GM18520 (cell line): ENCODE results near the gene FIGN.

Experiments
- ATAC-seq: cut with Tn5 transposase; IDR thresholded peaks from one replicate; pipeline ENCODE4 v1.9.1; 2021; ENCODE audit not compliant: unreplicated experiment

Gene FIGN

DNA sequence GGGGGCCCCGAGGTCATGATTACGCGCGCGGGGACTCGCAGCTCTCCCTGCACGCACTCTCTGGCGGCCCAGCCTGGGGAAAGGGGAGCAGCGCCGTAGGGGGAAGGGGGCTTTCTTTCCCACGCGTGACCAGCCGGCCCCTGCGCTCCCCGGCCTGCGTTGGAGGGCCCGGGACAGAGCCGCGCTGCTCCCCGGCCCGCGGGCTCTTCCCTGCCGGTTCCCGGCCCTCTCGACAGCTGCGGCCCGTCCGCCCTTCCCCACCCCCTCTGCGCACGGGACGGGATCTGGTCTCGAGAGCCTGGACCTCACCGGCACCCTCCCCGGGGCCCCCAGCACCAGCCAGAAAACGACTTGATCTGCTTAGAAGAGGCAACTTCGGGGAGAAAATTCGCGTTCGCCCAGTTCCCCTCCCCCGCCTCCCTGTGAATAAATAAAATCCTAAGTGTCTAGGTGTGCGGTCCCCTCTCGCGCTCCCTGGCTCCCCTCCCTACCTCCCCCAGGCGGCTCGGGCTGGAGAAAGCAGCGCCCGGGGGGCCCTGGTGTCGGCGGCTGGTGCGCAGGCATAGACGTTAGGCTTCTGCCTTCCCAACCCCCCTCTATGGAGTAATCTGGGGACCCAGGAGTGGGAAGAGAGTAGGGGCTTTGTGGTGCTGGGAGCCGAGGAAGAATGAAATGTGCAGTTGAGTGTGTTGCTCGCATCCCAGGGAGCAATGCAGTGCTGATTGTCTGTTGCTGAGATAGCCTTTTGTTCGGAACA lies 803 bp upstream of the FIGN start:
- no peak for ATAC-seq

DNA sequence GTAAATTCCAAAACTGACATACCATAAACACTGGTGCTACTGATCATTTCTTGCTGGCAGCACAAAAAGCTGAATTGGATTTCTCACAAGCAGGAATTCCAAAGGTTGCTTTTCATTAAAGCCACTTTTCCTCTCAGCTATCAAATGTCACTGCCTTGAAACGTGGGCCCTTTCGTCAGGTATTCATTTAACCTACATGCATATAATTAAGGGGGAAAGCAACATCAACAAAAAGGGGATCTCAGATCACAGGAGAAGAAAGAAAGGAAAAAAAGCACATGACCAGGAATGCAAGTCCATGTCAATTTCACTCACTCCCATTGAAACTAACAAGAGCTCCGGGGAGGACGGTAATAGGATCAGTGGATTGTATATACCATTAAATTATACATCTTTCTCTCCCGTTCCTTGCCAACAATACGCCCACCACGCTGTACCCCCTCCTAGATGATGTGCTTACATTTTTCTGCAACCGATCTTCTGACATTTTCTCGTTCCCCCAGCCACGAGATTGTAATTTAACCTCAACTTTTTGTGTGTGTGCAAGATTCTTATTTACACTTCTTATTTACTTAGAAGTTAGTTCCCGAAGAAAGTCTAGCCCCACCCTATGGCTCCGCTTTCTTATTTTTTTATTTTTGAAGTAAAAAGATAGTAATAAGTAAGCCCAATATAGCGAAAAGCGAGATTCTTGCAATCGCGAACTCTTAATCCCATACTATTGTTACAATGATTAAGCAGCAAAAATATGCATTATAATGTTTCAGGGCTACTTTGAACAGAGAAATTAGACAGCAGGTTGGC lies 725 bp downstream of the FIGN start:
- ATAC-seq: no peak

DNA sequence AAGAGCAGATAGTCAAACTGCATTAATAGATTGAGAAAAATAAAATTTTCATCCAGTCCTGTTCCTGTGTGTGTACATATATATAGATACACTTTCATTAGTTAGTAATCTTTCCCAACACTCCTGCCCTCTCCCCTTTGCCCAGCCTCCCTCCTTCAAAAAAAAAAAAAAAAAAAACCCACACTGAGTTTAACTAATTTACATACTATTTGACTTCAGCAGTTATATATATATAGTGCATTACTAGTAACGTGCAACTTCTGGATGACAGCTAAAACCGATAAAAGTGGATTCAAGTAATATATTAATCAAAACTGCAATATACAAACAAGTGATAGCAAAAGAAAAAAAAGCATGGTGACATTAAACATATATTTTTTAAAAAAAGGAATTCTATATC lies 1.4 kb downstream of the FIGN start:
- no peak for ATAC-seq

DNA sequence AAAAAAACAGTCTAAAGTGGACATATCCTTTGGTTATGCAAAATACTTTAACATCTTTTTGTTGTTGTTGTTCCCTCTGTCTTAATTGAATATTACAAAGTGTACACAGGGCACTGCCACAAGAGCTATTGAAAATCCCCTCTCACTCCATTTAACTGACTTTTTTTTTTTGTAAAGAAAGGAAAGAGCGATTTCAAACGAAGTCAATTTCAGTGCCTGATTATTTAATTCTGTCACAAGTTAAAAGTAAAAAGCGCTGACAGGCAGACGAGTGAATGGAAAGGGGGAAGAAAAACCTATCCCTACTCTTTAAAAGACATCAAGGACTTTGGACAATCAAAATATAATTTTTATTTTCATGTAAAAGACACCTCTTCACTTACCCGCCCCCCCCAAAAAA lies 1.9 kb downstream of the FIGN start:
- ATAC-seq: no peak

DNA sequence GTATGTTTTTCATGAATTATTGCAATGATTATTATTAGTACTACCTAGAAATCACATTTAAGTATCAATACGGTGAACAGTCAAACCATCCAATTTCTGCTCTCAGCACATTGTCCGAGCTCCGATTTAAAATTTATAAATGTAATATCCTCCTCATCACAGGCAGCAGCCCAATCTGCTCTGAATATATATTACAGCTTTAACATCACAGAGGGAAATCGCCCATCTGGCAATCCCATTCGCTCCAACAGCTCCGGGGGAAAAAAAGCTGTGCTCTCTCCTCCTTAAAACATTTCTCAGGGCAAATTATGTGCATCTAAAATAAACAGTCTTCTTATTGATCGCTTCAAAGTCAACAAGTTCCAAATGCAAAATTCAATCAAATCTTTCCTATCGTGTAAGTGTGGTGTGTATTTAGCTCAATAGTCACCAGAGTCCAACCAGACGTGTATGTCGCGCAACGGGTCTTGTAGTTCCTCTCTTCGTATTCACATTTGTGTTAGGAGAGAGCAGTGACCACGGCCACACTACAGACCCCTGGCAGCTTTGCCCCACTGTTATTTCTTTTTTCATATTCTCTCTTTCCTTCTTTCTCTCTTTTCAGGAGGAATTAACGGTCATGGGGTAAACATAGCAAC lies 2.4 kb downstream of the FIGN start:
- ATAC-seq: no peak

DNA sequence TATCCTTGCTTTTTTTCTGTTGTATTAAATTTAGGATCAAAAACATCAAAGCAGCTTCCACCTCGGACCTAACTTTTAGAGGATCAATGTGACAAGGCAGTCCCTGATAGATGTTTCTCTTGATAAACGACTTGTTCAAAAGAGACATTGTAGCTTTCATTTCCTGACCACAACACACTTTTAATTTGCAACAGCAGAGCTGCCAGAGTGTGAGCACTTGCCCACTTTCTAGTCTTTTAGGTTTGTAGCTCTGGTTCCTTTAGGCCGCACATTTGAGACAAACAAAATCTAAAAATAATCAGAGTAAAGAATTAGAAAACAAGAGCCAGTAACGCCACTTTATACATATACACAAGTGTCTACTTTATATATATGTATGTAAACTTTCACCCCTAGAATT lies 3.1 kb downstream of the FIGN start:
- ATAC-seq: no peak

DNA sequence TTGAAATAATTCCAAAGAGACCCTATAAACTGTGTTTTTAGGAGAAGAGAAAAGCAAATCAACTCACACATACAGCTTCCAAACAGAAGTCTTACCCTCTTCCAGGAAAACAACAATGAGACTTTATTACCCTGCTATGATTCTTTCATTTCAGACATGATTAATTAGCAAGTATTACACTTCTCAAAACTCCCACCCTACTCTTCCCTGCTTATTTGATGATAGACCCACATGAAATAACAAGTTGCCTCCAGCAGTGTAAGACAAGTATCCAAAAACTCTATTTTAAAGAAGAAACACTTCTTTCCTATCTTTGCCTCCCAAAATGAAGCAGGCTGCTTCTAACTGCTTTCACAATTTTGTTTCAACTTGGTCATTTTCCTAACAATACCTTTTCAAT lies 4.1 kb downstream of the FIGN start:
- no peak for ATAC-seq

DNA sequence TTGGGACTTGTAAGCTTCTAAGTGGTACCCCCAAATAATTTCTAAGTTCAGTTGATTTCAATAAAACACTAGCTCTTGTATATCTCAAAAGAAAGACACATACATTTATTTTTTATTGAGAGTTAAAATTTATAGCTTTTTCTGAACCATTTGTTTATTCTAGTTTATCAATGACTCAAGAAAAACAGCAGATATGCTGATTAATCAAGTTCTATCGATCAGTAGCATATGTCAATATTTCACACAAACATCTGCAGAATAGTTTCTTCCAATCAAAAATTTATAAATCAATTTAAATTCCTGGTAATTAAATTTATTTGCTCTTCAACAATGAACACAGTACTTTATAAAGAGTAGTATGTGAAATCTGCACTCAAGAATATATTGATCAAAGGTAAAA lies 5.3 kb downstream of the FIGN start:
- ATAC-seq: no peak

DNA sequence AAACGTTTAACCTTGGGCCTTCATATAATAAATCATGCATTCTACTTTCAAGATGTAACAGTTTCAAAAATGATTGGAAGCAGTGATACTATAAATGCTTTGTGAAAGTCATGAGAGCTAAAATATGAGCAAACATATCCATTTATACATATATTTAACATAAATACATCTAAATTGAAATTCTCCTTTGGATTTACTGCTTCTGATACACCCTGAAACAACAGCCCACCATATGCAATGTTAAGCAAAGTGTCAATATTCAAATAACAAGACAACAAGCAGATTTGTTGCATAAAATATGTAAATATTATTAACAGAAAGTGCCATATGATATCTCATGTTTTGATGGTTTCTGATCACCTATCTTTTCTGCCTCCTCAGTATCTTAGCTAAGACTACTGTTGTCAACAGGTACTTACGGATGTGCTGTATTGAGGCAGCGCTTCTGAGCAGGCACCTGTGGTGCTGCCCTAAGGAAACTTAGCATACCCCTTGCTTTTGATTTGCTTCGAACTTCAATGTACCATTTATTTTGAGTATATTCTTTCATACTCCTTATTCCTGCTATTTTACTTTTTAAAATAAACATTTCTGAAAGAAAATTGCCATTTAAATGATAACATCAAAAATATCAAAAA lies 6.1 kb downstream of the FIGN start:
- ATAC-seq: no peak

DNA sequence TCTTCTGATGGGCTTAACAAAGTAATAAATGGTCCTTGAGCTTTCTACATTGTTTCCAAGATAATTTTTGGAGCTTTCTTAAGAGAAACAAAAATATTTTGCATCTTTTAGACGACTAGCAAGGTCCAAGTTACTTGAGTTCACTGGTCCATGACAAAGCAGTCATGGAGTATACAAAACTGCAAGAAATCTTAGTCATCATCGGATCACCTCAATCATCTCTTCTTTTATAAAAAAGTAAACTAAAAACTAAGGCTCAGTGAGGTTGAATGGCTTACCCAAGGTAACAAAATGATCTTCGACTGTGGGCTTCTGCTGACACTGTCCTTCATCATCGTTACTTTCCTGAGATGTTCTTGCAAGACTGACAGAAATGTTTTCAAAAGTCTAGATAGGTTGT lies 11.9 kb downstream of the FIGN start:
- no peak for ATAC-seq

DNA sequence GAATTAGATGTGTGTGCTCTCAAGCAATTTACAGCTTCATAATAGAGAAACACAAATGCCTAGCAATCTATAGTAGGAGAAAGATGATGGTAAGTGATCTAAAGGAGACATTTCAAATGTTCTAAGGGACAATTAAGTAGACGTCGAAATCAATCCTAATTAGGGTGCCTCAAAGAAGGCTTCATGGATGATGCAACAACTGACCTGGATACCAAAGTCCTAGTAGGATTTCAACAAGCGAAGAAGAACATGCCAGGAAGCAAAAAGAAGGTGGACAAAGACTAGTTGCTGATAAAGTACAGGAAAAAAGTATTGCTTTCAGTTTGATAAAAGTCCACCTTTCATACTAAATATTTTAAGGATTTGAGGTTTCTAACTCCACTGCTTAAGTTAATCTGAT lies 12.5 kb downstream of the FIGN start:
- no peak for ATAC-seq

DNA sequence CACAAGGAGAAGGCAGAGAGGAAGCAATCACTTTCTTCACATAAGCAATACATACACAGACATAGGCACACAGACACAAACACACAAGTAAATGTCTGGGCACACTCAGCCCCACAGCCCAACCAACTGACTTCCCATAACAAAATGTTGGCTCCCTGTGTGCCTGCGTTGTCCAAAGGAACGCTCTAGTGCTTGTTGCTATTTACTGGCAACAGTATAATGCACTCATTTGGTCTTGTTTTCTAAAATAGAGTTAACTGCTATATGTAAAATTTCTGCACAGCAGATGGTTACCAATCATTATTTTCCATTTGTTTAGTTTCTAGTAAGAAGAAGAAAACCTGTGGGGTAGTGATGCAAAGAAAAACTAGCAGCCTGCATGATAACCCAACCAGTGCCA lies 16.5 kb downstream of the FIGN start:
- ATAC-seq: no peak

DNA sequence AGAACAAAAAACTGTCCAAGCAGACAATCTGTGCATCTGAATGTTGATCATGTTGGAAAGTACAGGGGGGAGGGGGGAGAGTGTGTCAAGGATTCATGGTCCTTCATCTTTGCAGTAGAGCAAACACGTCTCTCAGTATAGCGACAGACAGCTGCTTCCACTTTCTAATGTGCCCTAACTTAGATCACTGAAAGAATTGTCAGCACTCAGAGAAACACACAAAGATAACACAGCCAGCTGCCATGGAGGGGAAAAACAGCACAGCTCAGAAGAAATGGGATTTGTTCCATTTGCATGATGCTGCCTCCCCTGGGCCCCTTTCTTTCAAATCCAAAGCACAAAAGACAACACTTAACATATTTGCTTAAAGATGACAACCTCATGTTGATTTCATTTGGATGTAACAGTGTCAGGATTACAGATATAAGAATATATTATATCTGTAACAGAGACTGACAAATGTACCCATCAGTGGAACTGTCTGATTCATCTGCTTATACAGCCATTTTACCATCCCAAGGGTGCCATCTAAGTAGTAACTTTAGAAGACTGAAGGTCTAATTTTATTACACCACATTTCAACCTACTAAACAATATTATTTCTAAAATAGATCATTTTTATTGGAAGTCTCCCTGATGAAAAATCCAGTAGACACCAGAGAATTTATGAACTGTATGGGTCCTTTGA lies 17.7 kb downstream of the FIGN start:
- no peak for ATAC-seq

DNA sequence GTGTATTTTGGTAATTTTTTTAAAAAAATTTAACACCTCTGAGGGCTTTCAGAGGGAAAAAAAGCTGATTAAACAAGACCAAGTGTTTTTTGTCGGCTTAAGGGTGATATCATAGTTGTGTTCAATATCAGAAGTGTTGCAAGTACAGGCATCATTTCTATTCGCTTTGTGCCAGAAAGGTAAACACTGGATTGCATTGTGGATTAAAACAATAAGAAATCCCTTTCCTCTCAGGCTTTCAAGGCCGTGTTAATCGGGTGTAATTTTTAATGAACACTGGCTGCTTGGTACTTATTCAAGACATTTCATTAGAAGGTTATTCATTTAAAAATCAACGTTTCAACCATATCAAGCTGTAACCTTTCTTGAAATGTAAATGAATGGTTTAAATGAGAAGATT lies 18.3 kb downstream of the FIGN start:
- no peak for ATAC-seq

DNA sequence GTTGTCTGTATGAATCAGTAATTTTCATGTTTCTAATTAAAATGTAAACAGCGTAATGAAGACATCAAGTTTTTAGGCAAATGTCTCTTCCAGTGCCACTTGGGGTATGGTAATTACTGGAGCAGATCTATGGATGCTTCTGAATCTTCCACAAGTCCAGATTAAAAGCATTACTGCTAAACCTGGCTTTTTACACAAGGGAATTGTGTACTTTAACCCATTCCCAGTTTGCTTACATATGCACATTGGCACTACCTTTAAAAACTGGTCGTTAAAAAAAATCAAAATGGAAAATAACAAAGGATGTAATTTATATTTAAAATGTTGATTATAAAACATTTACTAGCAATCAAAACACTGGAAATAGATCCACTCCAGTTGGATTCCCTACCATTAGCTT lies 19.7 kb downstream of the FIGN start:
- ATAC-seq: no peak

DNA sequence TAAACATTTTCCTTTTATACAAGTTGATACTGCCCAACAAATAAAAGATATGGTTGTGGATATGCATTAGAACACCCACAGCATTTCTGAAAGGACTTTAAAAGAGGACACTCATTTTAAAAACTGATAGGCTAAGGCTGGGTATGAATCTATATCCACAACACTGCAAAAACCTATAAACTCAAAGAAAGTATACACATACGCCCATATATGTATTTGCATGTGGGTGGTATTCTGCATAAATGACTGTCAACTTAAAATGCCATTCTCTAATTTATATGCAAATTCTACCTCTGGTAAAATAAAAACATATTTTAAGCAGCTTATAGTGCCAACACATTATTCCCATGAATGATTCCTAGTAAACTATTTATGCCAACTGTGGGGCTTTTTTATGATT lies 20.1 kb downstream of the FIGN start:
- no peak for ATAC-seq

DNA sequence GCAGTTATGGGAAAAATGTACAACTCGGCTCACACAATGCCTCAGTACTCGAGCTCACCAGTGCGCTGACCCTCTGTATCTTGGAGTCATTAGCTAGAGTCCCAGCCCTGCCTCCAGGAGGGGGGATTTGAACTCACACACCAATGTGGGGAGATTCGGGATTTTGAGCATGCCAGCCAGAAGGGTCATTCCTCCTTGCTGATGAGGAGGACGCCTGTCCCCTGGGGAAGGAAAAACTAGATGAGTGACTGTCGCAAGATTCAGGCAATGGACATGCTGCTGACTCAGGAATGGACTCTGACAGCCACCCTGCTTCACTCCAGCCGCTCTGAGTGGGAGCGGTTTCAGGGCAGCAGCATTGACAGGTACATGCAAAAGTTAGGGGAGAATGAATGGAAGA lies 20.6 kb downstream of the FIGN start:
- no peak for ATAC-seq

DNA sequence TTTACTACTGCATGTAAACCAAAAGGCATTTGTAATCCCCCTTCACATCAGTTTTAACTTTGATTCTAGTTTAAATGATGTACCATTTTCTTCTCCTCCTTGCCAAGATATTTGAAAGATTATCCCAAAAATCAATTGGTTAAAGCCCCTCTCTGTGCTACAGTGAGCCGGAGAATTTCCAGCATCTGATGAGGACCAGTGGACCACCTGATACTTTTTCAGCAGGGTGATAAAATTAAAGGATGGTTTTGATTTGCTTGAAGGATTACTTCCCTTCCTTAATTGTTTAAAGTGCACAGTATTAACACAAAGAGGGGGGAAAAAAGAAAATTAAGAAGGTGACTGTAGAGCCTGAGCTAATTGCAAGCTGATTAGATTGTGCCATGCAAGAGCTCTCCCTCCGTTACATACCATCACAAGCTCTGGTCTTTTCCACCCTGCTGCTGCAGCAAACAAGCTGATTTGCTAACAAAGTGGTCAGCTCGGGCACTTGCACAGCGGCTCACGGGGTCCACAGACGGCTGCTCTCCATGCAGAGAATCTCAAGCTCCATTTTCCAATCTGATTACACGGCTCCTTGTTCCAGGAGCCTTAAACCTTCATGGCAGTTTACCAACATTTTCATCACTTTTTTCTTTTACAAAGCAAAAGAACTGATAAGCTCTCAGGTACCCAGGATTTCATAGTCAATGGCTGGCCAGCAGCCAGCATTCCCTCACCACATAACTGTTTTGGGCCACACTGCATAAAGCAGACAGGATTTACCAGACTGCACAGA lies 22.1 kb downstream of the FIGN start:
- ATAC-seq: no peak

DNA sequence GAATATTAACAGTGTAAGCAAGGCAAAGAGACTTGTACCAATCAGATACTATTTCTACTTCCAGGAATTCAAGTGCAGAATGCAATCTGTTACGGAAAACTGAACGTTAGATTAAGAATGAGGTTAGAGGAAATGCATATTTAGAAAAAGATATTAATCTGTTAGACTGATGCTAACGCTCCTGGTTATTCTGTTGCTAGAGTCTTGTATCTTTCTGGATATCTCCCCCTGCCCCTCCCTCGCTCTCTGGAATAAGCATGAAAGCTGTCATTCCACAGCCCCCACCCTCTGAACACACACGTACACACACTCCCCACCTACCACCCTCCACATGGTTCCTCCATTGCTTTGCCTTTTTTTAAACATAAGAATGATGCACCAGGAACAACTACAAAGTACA lies 24.1 kb downstream of the FIGN start:
- ATAC-seq: no peak

DNA sequence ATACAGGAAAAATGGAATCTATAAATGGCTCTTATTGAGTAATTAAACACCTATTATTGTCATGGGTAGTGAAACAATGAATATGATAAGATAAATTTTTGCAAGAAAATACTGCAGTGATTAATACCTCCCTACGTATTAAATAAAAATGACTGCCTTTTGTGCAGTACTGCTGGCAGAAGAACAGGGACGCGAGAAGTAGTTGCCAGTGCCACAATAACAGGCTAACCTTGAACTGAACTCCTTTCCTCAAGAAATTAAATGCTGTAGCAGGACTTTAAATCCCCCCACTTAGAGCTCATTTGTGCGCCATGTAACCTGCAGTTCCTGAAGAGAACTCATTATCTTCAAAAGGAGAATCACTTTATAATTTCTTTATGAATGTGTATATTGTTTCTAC lies 24.6 kb downstream of the FIGN start:
- no peak for ATAC-seq
